Measurements from ENCODE around the gene CD99L2. TPM values are rescaled to one million over a fixed set of nuclear protein-coding genes. Genes with fewer than 3 reads are reported as not detected.
"Not testable (repeated sequence)": the region's sequence is repeated elsewhere in the genome, so short reads cannot be mapped to it uniquely, and the experiment has no call there.

The CD99L2 gene
- polyA plus RNA-seq, 3 donors, result 40.0 to 45.5 (median 44.9) TPM

DNA sequence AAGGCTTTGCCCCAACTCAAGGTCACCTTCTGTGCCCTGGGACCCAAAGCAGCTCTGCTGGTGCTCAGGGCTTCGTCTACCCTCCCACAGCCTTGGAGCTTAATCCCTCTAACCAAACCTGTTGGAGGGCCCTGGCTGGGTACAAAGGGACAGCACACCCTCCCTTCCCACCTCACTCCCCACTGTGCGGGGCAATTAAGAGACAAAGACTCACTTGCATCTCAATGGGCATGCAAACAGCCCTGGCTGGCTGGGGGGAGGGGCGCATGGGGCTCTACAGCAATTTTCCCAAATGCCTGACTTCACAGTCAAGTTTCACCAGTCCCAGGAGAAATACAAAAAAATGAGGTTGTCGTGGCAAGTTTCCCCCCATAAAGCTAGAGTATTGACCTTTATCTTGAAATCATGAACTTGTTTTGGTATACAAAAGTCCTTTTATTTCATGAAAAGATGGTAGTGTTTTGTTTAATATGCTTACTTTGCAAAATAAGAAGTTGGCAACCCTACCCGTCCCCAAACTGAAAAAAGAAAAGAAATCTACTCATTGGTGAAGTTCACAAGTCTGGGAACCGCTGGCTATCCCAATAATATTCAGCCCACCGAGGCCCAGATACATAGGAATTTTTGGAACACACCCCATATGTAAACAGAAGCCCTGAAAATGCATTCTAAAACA, 4.1 kb upstream of the CD99L2 start:
- no peak for DNase-seq

DNA sequence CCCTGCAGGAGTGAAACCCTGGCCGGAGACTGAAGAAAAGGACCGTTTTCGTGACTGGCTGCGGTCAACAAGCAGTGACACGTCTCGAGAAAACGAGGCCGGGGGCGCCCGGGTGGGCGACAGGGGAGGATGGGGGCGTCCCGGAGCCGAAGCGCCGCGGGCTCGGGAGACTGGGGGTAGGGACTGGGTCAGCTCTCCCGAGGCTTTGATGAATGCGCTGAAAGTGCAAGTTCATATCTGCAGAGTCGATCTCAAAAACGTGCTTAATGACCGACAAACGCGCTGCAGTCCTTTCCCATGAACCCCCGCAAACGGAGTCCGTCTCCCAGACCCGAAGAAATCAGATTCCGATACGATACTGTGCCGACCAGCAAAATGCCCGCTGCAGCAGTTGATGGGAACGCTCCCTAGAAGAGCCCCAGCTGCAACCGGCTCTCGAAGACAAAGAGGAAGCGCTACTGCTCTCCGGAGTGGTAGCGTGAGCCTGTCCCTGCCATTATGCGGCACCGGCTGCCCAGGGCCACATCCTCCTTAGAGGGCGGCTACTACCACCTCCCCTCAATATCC, 806 bp upstream of the CD99L2 start:
- peak; percentile 15 for DNase-seq

DNA sequence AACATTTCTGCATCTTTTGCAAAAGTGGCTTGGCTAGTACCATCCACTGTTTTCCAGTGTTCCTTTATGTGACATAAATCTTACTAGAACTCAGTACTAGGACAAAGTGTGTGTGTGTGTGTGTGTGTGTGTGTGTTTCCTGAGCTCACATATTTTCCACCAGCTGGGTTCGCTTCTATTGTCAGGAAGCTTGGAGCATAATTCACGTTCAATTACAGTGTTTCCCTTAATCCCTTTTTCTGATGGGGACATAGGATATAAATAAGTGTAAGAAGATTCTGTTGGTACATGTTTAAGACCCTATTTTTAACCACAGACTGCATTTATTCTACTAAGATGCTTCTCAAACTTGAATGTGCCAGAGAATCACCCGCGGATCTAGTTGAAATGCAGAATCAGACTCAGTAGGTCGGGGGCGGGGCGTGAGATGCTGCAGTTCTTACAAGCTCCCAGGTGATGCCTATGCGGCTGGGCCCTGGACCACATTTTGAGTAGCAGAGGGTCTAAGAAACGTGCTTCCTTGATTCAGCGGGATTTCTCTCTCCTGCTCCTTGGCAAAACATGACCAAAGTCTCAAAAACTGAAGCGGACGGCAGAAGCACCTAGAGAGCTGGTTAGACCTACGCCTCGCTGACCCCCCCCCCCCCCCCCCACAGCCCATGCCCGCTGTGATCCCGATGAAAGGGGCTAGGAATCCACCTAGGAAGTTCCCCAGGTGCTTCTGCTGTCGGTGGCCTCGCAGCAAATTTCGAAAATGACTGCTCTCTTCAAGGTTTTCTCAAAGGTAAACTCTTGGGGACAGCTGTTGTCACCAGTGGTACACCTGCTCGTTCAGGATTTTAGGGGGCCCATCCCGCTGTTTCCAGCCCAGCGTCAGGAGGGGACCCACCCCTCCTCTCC, 797 bp downstream of the CD99L2 start:
- peak; percentile 24 for DNase-seq

DNA sequence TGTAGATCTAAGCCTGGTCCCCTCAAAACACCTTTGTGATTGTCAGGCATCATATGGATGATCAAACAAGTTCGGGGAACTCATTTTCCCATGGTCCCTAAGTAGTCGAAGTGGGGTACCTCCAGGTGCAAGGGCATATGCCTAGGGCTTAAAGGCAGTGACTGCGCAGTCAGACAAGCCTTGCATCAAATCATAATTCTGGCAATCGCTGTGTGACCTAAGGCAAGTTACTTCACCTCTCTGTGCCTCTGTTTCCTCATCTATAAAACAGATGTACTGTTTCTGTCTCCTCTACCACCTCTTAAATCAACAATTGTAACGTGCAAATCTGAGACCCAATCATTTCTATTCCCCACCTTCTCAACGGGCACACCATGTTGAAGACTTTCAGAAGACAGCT, 1.8 kb downstream of the CD99L2 start:
- DNase-seq, result no peak

DNA sequence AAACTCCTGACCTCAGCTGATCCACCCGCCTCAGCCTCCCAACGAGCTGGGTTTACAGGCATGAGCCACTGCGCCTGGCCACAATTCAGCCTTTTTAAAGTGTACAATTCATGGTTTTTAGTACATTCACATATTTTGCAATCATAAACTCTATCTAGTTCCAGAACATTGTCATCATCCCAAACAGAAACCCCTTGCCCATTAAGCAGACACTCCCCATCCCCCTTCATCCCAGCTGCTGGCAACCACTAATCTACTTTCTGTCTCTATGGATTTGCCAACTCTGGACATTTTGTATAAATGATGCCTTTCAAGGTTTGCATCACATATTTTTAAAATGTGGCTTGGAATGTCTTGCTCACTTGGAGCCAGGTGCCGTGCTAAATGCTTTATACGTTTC, 4.5 kb downstream of the CD99L2 start:
- no peak for DNase-seq

DNA sequence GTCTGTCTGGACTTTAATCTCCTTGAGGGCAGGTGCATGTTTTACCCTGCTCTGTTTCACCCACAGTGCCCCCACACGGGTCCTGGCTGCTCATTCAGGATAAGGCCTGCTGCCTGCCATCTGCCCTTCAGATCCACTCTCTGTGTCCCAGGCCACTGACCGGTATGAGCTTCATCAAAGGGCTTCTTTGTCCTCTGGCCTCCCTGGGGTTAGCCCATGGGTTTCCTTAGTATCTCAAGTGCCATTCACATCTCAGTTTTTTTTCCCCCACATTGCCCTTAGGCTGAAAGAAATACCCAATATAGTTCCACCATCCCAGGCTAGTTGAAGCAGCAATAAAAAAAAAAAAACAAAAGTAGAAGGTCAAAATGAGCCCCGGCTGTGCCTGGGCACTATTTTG, 9.3 kb downstream of the CD99L2 start:
- no peak for DNase-seq

DNA sequence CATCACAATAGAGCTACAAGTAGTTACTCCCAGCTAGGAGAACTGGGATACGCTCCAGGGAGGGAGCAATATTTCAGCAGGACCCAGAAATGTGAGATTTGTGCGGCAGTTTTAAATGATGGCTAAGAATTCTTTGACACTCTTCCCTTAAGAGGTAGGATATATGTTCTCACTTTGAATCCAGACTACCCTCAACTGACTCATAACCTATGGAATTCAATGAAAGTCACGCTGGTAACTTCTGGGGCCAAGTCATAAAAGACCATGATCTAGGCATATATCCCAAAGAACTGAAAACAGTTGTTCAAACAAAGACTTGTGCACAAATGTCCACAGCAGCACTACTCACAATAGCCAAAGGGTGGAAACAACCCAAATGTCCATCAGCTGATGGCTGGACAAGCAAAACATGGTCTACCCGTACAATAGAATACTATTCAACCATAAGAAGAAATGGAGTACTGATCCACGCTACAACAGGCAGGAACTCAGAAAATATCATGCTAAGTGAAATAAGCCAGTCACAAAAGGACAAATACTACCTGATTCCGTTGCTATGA, 10.5 kb downstream of the CD99L2 start:
- no peak for DNase-seq

DNA sequence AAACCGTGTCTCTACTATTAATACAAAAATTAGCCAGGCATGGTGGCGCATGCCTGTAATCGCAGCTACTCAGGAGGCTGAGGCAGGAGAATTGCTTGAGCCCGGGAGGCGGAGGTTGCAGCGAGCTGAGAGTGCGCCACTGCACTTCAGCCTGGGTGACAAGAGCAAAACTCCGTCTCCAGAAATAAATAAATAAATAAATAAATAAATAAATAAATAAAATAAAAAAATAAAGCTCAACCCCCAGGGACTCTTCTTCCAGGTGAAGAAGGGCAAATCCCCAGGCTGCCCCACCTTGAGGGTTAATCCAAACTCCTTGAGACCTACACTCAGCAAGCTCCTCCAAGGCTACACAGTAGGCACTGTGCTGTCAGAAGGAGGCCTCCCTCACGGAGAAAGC, 11.2 kb downstream of the CD99L2 start:
- not testable (repeated sequence) for DNase-seq

DNA sequence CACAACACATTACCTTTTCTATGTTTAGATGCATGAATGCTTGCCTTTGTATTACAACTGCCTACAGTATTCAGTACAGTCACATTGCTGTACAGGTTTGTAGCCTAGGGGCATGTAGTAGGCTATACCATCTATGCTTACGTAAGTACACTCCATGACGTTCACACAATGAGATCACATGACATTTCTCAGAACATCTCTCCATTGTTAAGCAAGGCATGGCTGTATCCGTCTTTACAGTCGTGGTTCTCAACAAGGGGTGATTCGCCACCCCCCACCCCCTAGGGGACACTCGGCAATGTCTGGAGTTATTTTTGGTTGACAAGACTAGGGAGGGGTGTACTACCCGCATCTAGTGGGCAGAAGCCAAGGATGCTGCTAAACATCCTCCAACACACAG, 12.1 kb downstream of the CD99L2 start:
- DNase-seq, result no peak

DNA sequence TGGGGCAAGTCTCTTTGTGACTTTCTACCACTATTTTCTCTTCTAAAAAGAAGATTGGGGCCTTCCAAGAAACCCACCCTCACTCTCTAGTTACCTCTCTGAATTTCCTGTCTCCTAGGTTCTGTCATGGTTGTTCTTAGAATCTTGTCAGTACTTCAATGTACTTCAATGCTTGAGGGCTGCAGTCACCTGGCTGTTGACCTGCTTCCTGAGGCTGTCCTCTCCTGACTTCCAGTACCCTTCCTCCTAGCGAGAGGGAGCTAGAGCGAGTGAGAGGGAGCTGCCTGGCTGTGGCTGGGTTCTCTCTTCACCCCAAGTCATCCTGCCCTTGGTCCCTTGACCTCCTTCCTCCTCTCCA, 17.7 kb downstream of the CD99L2 start:
- no peak for DNase-seq

DNA sequence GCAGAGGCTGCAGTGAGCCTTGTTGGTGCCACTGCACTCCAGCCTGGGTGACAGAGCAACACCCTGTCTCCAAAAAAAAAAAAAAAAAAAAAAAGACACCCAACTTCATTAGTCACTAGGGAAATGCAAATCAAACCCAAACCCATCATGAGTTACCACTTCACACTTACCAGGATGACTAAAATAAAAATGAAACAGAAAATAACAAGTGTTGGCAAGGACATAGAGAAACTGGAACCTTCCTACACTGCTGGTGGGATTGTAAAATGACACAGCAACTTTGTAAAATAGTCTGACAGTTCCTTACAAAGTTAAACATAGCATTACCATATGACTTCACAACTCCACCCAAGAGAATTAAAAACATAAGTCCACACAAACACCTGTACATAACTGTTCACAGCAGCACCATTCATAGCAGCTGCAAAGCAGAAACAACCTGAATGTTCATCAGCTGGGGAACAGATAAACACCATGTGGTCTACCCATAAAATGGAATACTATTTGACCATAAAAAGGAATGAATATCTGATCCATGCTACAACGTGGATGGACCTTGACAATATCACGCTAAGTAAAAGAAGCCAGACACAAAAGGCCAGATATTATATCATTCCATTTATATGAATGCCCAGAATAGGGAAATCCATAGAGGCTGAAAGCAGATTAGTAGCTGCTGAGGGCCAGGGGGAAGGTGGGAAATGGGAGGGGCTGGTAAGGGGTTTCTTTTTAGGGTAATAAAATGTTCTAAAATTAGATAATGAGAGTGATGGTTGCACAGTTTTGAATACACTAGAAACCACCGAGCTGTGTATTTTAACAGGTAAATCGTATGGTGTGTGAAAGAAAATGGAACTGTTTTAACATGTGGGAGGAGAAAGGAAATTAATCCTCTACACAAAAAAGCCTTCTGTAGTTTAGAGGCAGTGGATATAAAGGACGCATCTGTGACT, 18.3 kb downstream of the CD99L2 start:
- DNase-seq, result no peak

DNA sequence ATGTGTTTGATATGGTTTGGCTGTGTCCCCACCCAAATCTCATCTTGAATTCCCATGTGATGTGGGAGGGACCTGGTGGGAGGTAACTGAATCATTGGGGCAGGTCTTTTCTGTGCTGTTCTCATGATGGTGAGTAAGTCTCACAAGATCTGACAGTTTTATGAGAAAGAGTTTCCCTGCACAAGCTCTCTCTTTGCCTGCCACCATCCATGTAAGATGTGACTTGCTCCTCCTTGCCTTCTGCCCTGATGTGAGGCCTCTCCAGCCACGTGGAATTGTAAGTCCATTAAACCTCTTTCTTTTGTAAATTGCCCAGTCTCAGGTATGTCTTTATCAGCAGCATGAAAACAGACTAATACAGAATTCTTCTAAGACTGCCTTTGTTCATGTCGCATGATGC, 22.8 kb downstream of the CD99L2 start:
- DNase-seq, result not testable (repeated sequence)

DNA sequence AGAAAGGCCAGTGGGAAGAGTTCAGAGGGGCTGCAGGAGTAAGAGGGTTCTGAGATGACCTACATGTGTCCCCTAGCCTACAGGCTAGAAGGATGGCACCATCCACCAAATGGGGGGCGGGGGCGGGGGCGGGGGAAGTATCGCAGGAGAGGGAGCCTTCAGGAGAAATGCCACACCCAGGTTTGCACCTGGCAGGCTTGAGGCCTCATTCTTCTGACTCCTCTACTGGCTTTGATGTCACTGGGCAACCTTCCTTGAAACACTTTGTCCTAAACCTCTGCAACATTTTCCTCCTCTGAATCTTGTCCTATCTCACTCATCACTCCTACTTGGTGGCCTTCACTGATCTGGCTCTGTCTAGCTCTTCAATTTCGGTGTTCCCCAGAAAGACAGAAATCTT, 24.0 kb downstream of the CD99L2 start:
- no peak for DNase-seq

DNA sequence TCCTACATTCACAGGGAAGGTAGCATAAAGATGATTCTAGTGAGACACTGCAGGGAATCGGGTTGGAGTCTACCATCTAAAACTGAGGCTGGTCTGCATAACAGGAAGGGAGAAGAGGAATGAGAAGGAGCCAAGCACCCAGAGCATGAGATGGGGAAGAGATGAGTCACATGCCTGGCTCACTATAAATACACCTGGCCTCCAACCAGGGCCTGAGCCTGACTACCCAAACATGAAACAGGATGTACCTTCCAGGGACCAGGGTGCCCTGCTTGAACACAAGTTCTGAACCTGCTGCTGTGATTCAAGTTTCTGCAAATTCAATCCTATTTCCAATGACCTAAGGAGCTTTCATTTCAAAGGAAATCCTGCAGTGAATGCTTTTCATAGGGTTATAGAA, 24.9 kb downstream of the CD99L2 start:
- no peak for DNase-seq

DNA sequence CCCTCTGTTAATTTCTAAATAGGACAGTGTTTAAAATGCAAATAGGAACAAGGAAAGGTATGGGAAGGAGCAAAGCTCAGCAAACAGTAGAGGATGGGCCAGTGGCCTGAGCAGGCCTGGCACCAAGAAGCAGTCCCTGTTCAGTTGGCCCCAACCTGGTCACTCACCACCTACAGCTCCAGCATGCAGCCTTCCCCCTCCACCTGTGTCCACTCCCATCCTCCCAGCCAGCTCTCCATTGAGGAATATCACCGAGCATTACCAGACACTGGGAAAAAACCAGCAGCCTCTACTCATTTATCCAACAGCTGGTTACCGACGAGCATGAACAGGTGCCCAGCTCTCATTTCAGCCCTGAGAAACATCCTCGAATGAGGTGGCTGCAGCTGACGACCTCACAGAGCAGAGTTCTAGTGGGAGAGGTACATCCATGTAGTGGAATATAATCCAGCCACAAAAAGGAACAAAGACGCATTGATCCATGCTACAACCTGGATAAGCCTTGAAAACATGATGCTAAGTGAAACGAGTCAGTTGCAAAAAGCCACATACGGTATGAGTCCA, 25.6 kb downstream of the CD99L2 start:
- no peak for DNase-seq

DNA sequence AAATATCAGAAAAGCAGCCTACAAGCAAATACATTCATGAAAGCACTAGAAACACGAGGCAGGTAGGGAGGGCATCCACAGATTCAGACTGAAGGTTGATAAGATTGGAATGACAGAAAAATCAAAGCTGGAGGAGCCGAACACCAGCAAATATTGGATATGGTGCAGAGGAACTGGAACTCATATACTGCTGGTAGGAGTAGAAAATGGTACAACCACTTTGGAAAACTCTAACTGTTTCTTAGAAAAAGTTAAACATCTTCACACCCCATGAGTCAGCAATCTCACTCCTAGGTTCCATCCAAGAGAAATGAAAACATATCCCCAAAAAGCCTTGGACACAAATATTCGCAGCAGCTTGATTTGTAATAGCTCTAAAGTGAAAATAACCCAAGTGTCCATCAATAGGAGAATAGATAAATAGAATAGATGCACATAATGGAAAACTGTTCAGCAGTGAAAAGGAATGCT, 27.1 kb downstream of the CD99L2 start:
- no peak for DNase-seq

DNA sequence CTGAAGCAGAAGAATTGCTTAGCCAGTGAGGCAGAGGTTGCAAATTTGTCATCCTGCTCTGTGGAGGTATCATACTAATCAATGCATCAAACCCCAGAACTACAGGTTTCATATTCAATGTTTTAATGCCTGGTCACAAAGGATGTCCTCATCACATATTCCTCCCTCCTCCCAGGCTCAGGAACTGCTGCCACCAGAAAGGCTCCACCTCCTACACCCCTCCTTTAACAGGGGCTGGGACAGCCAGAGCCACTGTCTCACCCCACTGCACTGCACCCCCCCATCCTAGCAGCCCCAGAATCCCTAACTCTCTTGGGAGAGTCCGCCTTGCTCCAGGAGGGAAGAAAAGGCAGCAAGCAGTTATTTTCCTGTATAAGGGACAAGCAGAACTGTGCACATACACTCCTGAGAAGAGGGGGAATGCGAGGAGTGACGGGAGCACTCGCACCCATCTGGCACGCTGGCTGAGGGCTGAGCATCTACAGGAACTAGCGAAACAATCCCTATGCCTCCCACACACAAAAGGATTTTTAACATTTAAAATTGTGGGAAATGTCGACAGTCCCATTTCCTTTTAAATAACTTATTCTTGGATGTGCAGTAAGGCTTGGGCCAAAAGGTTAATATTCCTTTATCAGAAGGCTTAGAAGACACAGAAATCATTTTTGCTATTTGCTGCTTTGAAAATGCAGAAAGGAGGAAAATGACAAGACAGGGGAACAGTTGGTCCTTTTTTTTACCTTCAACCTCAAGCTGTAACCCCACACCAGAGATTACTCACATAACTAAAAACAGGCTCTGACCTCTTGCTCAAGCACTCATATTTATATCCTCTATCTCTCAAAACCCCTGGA, 27.8 kb downstream of the CD99L2 start:
- DNase-seq, result no peak

DNA sequence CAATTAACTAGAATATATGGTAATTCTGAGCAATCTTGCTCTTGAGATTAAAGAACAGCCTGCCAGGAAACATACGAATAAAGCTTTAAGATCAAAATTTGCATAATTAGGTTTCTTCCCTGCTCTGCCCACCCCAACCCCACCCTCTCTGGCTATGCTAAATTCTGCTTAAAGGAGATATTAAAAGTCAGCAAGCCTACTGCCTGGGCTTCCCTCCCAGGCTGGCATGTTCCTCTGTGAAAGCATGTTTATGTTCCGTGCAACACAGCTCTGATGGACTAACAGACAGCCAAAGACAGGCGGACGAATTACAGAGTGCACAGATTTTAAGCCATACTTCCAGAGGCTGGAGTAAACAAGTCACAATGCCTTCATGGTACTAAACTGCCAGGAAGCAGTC, 28.4 kb downstream of the CD99L2 start:
- DNase-seq, result no peak

DNA sequence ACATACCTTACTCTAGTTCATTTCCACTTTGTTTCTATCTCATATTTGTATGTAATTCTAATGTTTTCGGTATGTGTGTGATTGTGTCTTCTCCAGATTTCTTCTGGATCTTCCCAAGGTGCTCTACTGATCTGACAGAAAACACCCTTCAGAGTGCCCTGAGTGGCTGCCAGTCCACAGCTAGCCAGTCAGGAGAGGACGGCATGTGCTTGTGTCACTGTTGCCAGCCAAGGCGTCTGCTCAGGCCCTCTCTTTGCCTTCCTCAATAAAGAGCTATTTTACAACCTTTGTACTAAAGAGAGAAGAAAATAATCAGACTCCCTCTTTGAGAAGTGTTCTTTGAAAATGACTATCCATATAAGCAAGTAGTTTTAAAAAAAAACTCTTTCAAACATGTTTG, 29.0 kb downstream of the CD99L2 start:
- no peak for DNase-seq

DNA sequence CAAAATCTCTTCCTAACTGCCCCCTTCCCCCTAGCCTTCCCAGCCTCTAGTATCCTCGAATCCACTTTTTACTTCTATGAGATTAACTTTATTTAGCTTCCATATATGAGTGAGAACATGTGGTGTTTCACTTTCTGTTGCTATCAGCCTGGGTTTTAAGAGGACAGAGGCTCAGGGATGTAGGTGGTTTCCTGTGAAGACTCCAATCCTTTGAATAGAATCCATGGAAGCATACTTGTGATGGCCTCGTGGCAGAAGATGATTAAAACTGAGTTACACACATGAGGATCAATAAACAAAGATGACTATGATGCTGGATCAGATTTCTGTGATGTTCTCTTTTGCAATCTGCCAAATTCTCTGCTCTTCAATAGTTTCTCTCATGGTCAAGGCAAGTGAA, 29.8 kb downstream of the CD99L2 start:
- no peak for DNase-seq

Measured in renal pelvis (tissue), 4 donors.